Stomach (tissue), 9 donors: Measurements from ENCODE around the gene BTLA. TPM values are rescaled to one million over a fixed set of nuclear protein-coding genes. Genes with fewer than 3 reads are reported as not detected.
A peak's percentile ranks its signal among the peaks of the same experiment; 100 is the strongest.
"Not testable (repeated sequence)": the region's sequence is repeated elsewhere in the genome, so short reads cannot be mapped to it uniquely, and the experiment has no call there.

ENCODE experiments used
- DNase-seq, 2 donors: peaks; one replicate each; pipeline versions ENCODE4 v3.0.0 to v3.0.0-alpha.2; 2013 to 2019
- H3K27ac ChIP-seq, 5 donors: fragments of 200-600 bp in 4 of 5; sonication (generic) in 4 of 5; one replicate each; pipeline ENCODE4 v1.5.1; 2013 to 2019; ENCODE audit warnings: mild to moderate bottlenecking in 1 of 5, moderate library complexity in 1 of 5
- H3K27me3 ChIP-seq, 3 donors: fragments of 200-600 bp; sonication (generic); one replicate each; pipeline ENCODE4 v1.5.1; 2017 to 2019; ENCODE audit warnings: mixed run types in 1 of 3
- H3K36me3 ChIP-seq, 4 donors: fragments of 200-600 bp; sonication (generic); 1 replicate in 3 of 4; 2 replicates in 1 of 4; pipeline ENCODE4 v1.5.1; 2016 to 2019
- H3K4me1 ChIP-seq, 4 donors: fragments of 200-600 bp; sonication (generic); one replicate each; pipeline ENCODE4 v1.5.1; 2016 to 2019
- H3K4me3 ChIP-seq, 4 donors: fragments of 200-600 bp; sonication (generic) in 3 of 4; one replicate each; pipeline ENCODE4 v1.5.1; 2016 to 2019; ENCODE audit warnings: mild to moderate bottlenecking in 1 of 4
- H3K9me3 ChIP-seq, 4 donors: fragments of 200-600 bp; sonication (generic); one replicate each; pipeline ENCODE4 v1.5.1; 2016 to 2019
- EP300 ChIP-seq: sonication (generic); formaldehyde crosslinking; IDR thresholded peaks from one replicate; pipeline ENCODE4 v1.6.1; 2017; ENCODE audit warnings: antibody characterized with exemption
- POLR2A ChIP-seq, 4 donors: fragments of 450-650 bp; IDR thresholded peaks; one replicate each; pipeline ENCODE4 v1.6.1; 2016; ENCODE audit warnings: antibody characterized with exemption in 4 of 4, control low read depth in 2 of 4, mild to moderate bottlenecking in 1 of 4, moderate library complexity in 1 of 4
- POLR2AphosphoS5 ChIP-seq, 3 donors: sonication (generic); formaldehyde crosslinking; IDR thresholded peaks; one replicate each; pipeline ENCODE4 v1.6.1; 2016; ENCODE audit warnings: antibody characterized with exemption in 3 of 3
- WGBS, 5 donors: extraction: QIAGEN DNeasy Blood & Tissue Kit in 3 of 5; methylation state at CpG; one replicate each; pipeline versions ENCODE4 v1.1.5 to v1.1.7; 2013 to 2018; 5-methylcytosine and 5-hydroxymethylcytosine counted together
- intact Hi-C: fragments of 100-400 bp; cut with DNase I; formaldehyde crosslinking; loops from one replicate; pipeline ENCODE4 v1.15.1; 2023; ENCODE audit warnings: low total_unique reads
- polyA plus RNA-seq, 3 donors: library from polyadenylated mRNA; stranded (reverse); fragments of 200-250 nt; gene quantifications; one replicate each; pipeline ENCODE4 v1.2.3, GENCODE V29; 2013
- total RNA-seq, 5 donors: library from RNA; depleted of rRNA; stranded (reverse); fragments of >200 nt; gene quantifications; one replicate each; pipeline versions ENCODE4 v1.1.0 to v1.2.3, GENCODE V29; 2014 to 2016
- TF ChIP-seq, protein P1 (sequence below), 7 experiments: fragments of 450-650 bp in 4 of 7; fragments of 200-600 bp in 3 of 7; sonication (generic) in 3 of 7; IDR thresholded peaks; one replicate each; pipeline ENCODE4 v1.5.1; 2016 to 2019; ENCODE audit warnings: antibody characterized with exemption in 7 of 7, control low read depth in 2 of 7, mild to moderate bottlenecking in 1 of 7
- donor health status: healthy with polysubstance abuse.
- donor health status: Bipolar disorder and iron deficiency.
- donor health status: healthy.

Gene BTLA
- total and polyA plus RNA-seq, 8 donors = 1.1 to 2.4 TPM; not detected in 6

DNA sequence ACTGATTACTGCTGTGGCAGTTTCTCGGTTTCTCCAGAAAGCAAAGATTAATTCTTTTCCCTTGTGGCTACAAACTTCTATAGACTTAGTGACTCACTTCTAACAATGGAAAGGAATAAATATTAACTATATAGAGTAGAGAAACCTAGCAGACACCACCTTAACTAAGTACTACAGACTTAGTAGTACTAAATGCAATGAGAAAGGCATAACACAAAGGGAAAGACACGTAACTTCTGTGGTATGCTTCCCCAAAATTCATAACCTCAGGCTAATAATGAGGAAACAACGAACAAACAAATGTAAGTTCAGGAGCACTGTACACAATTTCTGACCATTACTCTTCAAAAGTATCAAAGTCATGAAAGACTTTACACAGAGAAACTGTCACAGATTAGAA lies 31.3 kb upstream of the BTLA start:
- Histone ChIP-seq H3K4me1 (no peaks in the 10 kb centered on the region), H3K36me3 (peaks cover 19 to 81% (median 75%) of the 10 kb centered on the region in 4 donors), H3K27me3 (no peaks in the 10 kb centered on the region), H3K27ac (no peak overlapping the region), H3K9me3 (no peaks in the 10 kb centered on the region), H3K4me3 (no peak overlapping the region)
- WGBS, 5 donors = 68 to 79% (median 75%) methylated on average over 3 of the region's 3 CpGs
- DNase-seq = peak in 1 of 2 donors; percentile 16
- intact Hi-C loops = no loop called here
- TF ChIP-seq POLR2A (IDR thresholded peaks at IDR 0.05) (no peak), EP300 (no peak), POLR2AphosphoS5 (IDR thresholded peaks at IDR 0.05) (no peak)
- TF ChIP-seq, protein P1, sequence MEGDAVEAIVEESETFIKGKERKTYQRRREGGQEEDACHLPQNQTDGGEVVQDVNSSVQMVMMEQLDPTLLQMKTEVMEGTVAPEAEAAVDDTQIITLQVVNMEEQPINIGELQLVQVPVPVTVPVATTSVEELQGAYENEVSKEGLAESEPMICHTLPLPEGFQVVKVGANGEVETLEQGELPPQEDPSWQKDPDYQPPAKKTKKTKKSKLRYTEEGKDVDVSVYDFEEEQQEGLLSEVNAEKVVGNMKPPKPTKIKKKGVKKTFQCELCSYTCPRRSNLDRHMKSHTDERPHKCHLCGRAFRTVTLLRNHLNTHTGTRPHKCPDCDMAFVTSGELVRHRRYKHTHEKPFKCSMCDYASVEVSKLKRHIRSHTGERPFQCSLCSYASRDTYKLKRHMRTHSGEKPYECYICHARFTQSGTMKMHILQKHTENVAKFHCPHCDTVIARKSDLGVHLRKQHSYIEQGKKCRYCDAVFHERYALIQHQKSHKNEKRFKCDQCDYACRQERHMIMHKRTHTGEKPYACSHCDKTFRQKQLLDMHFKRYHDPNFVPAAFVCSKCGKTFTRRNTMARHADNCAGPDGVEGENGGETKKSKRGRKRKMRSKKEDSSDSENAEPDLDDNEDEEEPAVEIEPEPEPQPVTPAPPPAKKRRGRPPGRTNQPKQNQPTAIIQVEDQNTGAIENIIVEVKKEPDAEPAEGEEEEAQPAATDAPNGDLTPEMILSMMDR (IDR thresholded peaks at IDR 0.05) = no peak

- not testable (repeated sequence) for H3K4me3 ChIP-seq, H3K27me3 ChIP-seq, H3K9me3 ChIP-seq, H3K4me1 ChIP-seq, H3K27ac ChIP-seq, DNase-seq
- WGBS, 5 donors = 87 to 95% (median 93%) methylated on average over 6 of the region's 6 CpGs
- intact Hi-C loops = loop anchor here (10.0 kb wide), 1 partner anchor 199 kb away; no protein-coding TSS in a partner anchor
- H3K36me3 ChIP-seq = peaks cover 5 to 47% (median 43%) of the 10 kb centered on the region in 4 donors
These were observed 24.9 kb upstream of the BTLA start for GRCh38 chr3:112524127-112524526.

DNA sequence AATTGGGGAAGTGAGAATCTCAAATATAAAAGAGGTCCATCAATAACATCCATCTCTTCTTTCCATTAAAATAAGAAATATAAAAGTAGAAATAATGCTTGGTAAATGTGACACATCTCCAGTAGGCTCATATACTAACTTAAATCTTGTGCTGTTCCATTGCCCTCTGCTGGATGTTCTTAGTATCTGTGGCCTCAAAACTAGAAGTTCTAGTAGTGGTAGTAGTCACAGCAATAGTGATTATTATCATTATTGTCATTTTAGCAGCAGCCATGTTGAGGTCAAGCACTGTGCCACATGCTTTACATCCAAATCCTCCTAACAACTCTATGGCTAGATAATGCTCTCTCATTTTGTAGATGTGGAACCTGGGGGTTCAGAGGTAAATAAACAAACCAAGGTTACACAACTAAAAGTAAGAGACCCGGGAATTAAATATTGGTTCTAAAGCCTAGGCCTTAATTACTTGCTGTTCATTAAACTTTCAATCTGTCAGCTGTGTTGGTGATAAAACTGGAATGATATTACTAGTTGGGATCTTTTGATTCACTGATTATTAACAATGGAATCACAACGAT lies 20.2 kb upstream of the BTLA start:
- Histone ChIP-seq H3K27me3 (no peaks in the 10 kb centered on the region), H3K36me3 (peaks cover 0 to 14% (median 9%) of the 10 kb centered on the region in 4 donors), H3K9me3 (no peaks in the 10 kb centered on the region), H3K4me1 (no peaks in the 10 kb centered on the region), H3K4me3 (no peak overlapping the region), H3K27ac (no peak overlapping the region)
- intact Hi-C loops = loop anchor here (10.0 kb wide), 1 partner anchor 195 kb away; no protein-coding TSS in a partner anchor
- WGBS, 5 donors = 53 to 79% (median 71%) methylated on average over 2 of the region's 2 CpGs
- TF ChIP-seq POLR2AphosphoS5 (IDR thresholded peaks at IDR 0.05) = no peak
- TF ChIP-seq, protein P1 (IDR thresholded peaks at IDR 0.05) = peak in 5 of 7 experiments; percentile 61 to 72 (median 69)
- DNase-seq = peak in 1 of 2 donors; percentile 84

GRCh38 chr3:112518970-112519369 lies 19.7 kb upstream of the BTLA start:
- H3K27ac ChIP-seq, H3K27me3 ChIP-seq, H3K4me3 ChIP-seq, intact Hi-C loops, H3K9me3 ChIP-seq, DNase-seq, H3K4me1 ChIP-seq, H3K36me3 ChIP-seq: not testable (repeated sequence)
- 44 to 56% (median 52%) methylated on average over 3 of the region's 3 CpGs for WGBS, 5 donors

- no peaks in the 10 kb centered on the region for H3K9me3 ChIP-seq
- WGBS, 5 donors = 41 to 55% (median 51%) methylated on average over 2 of the region's 2 CpGs
- H3K36me3 ChIP-seq = no peaks in the 10 kb centered on the region
- no peak overlapping the region for H3K4me3 ChIP-seq
- no peaks in the 10 kb centered on the region for H3K27me3 ChIP-seq
- intact Hi-C loops = no loop called here
- TF ChIP-seq POLR2AphosphoS5 (IDR thresholded peaks at IDR 0.05) (no peak), EP300 (no peak), POLR2A (IDR thresholded peaks at IDR 0.05) (no peak)
- TF ChIP-seq, protein P1 (IDR thresholded peaks at IDR 0.05) = no peak
- no peaks in the 10 kb centered on the region for H3K4me1 ChIP-seq
- no peak for DNase-seq
- H3K27ac ChIP-seq = no peak overlapping the region
These were observed 15.4 kb upstream of the BTLA start for GRCh38 chr3:112514527-112515128.
